D721Med (cell line): ENCODE measurements around the gene MNT.

Source experiments
- DNase-seq: peaks from one replicate; pipeline ENCODE4 v3.0.0; 2011; ENCODE audit warnings: low spot score; ENCODE audit not compliant: insufficient read length
- FAIRE-seq: peaks from 2 replicates; lab custom pipeline; 2011; peaks lifted over from hg19 to GRCh38; lab: Jason Lieb, UNC
- CTCF ChIP-seq: IDR thresholded peaks from 2 replicates; pipeline ENCODE4 v1.5.1; 2012; ENCODE audit warnings: mild to moderate bottlenecking, control low read depth; ENCODE audit not compliant: insufficient read depth; ENCODE audit errors: missing control alignments

MNT gene

GRCh38 chr17:2399572-2400473 lies 1.0 kb downstream of the MNT start:
- no peak for FAIRE-seq
- peak; percentile 94 for DNase-seq
- no peak for TF ChIP-seq CTCF

DNA sequence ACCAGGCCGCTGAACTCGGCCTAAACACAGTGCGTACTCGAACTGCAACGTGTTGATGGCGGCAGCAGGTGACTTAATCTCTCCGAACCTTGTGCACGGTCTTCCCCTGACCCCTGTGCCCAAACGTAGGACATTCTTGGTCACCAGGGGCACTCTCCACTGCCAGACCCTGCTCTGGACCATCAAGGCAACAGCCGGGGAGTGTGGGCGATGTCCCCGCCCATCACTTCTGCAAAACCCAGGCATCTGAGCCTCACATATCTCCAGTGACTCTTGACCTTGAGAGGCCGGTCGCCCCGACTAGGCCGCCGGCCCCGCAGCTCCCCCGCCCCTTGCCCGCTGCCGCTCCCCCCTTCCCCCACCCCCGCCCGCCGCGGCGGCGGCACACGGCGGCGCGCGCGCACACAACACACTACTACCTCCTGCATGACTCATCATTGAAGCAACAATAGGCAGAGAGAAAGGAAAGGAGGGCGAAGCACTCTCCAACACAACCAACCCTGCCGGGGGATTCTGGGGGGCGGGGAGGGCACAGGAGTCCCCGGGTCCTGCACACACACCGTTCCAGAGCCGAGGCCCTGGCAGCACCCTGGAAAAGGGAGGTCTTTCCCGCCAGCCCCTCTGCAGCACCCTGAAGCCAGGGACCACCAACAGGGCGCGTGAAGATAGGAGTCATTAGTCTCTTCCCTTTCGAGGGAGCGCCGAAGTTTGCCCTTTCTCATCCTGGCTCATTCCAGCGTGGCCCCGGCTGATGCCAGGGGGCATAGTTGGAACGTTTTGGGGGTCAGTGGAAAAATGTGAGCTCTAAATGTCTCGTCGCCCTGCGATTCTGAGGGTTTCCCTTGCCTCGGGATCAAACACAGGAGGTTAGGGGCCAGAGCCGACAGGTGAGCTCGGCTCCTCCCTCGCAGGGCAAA lies 1.9 kb downstream of the MNT start:
- no peak for FAIRE-seq
- TF ChIP-seq CTCF = no peak
- DNase-seq = no peak

DNA sequence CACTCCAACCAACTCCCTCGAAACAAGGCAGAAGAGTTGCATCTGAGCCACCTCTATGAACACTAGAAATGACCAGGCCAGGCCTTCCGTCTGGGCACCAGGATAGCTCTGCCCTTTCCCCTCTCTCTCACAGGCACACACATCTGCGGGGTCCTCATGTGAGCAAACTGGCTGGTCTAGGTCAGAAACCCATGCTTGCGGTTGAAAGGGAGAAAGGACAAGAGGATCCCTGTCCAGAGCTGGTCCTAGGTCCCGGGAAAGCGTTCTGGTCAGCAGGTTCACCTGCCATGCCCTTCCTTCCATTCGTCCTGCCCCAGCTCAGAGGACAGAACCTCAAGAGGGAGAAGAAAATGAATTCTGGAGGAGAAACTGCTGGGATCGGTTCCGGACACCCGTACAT lies 2.7 kb downstream of the MNT start:
- no peak for TF ChIP-seq CTCF
- no peak for FAIRE-seq
- DNase-seq = no peak

- FAIRE-seq = no peak
- no peak for TF ChIP-seq CTCF
Measured at GRCh38 chr17:2397247-2398171, 3.4 kb downstream of the MNT start.

GRCh38 chr17:2396568-2397246 lies 4.2 kb downstream of the MNT start:
- DNase-seq (no peak), FAIRE-seq (no peak)
- TF ChIP-seq CTCF = no peak

More at GRCh38 chr17:2397247-2398171, 3.4 kb downstream of the MNT start:
- no peak for DNase-seq

DNA sequence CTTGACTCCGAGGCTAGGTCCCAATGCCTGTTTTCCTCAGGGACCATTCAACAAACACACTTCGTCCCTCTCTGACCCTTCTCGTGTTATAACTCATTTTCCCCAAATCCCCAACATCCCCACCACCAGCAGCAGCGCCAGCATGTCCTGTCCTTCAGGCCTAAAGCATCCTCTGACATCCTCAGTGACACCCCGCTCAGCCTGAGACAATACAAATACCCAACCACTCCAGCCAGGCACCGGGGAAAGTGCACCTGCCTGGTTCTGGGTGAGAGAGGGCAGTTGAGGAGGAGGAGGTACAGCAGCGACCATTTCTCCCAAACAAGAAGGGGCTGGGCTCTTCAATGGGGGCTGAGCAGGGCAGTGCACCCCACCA lies 4.7 kb downstream of the MNT start:
- DNase-seq = no peak
- FAIRE-seq = no peak
- no peak for TF ChIP-seq CTCF
